Right cardiac atrium (tissue), 5 donors: ENCODE data around the gene PTH2R. TPM values are rescaled to one million over a fixed set of nuclear protein-coding genes. Genes with fewer than 3 reads are reported as not detected.
A peak's percentile ranks its signal among the peaks of the same experiment; 100 is the strongest.
"Not testable (repeated sequence)": the region's sequence is repeated elsewhere in the genome, so short reads cannot be mapped to it uniquely, and the experiment has no call there.

ENCODE experiments used
- ATAC-seq, 2 donors: fragments of 200-7000 bp; cut with Tn5 transposase; one replicate each; pipeline versions ENCODE4 v1.8.0 to v1.9.1; 2020; ENCODE audit warnings: moderate library complexity in 2 of 2, mild to moderate bottlenecking in 1 of 2
- DNase-seq, 3 donors: peaks; one replicate each; pipeline ENCODE4 v3.0.0-alpha.2; 2020
- H3K27ac ChIP-seq: one replicate; pipeline ENCODE4 v1.5.1; 2013; ENCODE audit warnings: mild to moderate bottlenecking, low read length, control low read depth, moderate library complexity
- H3K27me3 ChIP-seq: one replicate; pipeline ENCODE4 v1.6.1; 2013; ENCODE audit not compliant: control insufficient read depth, insufficient read depth
- H3K4me1 ChIP-seq: one replicate; pipeline ENCODE4 v1.6.1; 2013; ENCODE audit warnings: low read length; ENCODE audit not compliant: control insufficient read depth, insufficient read depth
- H3K4me3 ChIP-seq: one replicate; pipeline ENCODE4 v1.5.1; 2013; ENCODE audit warnings: low read length, control low read depth
- H3K9me3 ChIP-seq: one replicate; pipeline ENCODE4 v1.6.1; 2013; ENCODE audit warnings: low read length; ENCODE audit not compliant: control insufficient read depth
- WGBS: extraction: QIAGEN DNeasy Blood & Tissue Kit; methylation state at CpG from one replicate; pipeline ENCODE4 v1.1.7; 2013; 5-methylcytosine and 5-hydroxymethylcytosine counted together
- intact Hi-C, 4 donors: fragments of 100-400 bp; cut with DNase I; formaldehyde crosslinking; loops; one replicate each; pipeline versions ENCODE4 v1.11.0 to v1.14.0; 2022 to 2023
- polyA plus RNA-seq: library from polyadenylated mRNA; stranded (reverse); fragments of 200-250 nt; gene quantifications from one replicate; pipeline ENCODE4 v1.2.3, GENCODE V29; 2013
- total RNA-seq, 4 donors: library from RNA; stranded (reverse); fragmentation: NEBNext Ultra II Directional; extraction: Animal tissue kit (Norgen Biotek cat#: 25700); gene quantifications; one replicate each; pipeline ENCODE4 v1.2.1, GENCODE V29; 2021
- donor health status: healthy with polysubstance abuse.
- donor health status: DM: no; HTN: yes; CAD: no.
- donor health status: DM: no; HTN: no; CAD: no.
- donor health status: DM: no; HTN: yes; CAD: no; lungs with severe emphysema.
- donor health status: DM: yes; HTN: yes; CAD: no.

Gene PTH2R
- total and polyA plus RNA-seq, 5 donors, result not detected

GRCh38 chr2:208370881-208371633 lies 35.5 kb upstream of the PTH2R start:
- intact Hi-C loops, result no loop called here
- H3K9me3 ChIP-seq, result no peaks in the 10 kb centered on the region
- ATAC-seq (peak in 1 of 2 donors; percentile 23), DNase-seq (no peak)
- no peak overlapping the region for H3K4me3 ChIP-seq
- WGBS, result 43% methylated on average over 8 of the region's 8 CpGs
- no peak overlapping the region for H3K27ac ChIP-seq
- no peaks in the 10 kb centered on the region for H3K27me3 ChIP-seq
- no peaks in the 10 kb centered on the region for H3K4me1 ChIP-seq

GRCh38 chr2:208371634-208371935 lies 35.0 kb upstream of the PTH2R start:
- H3K4me1 ChIP-seq, result no peaks in the 10 kb centered on the region
- no peak for DNase-seq
- H3K27me3 ChIP-seq, result no peaks in the 10 kb centered on the region
- no peak overlapping the region for H3K4me3 ChIP-seq
- no peak for ATAC-seq
- H3K9me3 ChIP-seq, result no peaks in the 10 kb centered on the region
- intact Hi-C loops, result no loop called here
- no peak overlapping the region for H3K27ac ChIP-seq
- 93% methylated on average over 1 of the region's 1 CpG for WGBS

DNA sequence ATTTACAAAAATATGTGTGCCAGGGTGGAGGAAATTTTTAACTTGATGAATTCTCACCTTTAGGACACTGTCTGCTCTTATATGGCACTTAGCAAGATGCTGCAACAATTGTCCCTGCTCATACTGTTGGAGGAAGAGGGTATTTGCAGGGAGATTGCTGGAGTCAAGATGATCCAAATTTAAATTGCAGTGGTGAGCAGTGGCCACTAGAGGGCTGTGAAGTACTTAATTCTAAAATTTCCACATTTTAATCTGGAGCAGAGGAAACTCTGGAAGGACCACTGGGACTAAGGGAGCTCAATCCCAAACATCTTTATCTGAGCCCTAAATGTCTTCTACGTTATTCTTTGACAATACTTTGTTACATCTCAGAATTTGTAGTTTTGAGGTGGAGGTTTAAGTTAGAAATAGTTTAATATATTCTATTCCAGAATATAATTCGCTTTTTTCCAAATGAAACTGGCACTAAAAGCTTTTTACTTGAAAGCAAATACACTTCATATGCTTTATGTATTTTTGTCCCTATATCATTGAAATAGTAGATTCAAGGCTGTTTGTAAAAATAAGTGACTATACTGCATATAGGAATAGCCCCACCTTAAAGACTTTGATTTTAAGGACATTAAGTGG lies 33.0 kb upstream of the PTH2R start:
- ATAC-seq (peak in 1 of 2 donors; percentile 21), DNase-seq (no peak)
- Histone ChIP-seq H3K27ac (no peak overlapping the region), H3K4me3 (no peak overlapping the region), H3K4me1 (no peaks in the 10 kb centered on the region), H3K9me3 (no peaks in the 10 kb centered on the region), H3K27me3 (no peaks in the 10 kb centered on the region)
- 48% methylated on average over 2 of the region's 2 CpGs for WGBS
- intact Hi-C loops, result no loop called here

DNA sequence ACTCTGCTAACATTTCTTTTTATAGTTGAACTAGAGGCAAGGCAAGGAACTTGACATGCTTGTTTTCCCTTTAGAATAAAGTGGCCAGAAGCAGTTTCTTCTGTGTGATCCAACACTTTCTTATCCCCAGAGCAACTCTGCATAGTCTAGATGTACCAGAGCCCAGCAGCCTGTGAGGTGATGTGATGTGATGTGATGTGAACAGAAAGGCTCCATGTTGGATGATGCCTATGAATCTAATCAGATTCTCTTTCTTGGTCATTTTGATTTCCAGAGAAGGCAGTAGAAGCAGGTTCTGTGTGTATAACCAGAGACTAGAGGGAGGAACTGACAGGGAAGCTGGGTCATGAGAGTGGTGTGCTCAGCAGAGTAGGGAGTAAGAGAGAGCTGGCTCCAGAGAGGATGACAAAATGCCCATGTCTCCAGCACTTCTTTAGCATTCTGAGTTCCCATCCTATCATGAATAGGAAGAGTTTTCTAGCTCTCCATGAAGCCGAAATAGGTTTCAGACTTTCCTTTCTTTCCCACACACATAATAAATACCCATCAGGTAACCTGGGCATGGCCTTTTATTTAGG lies 31.0 kb upstream of the PTH2R start:
- 81% methylated on average over 1 of the region's 1 CpG for WGBS
- intact Hi-C loops, result no loop called here
- H3K9me3 ChIP-seq, result no peaks in the 10 kb centered on the region
- ATAC-seq, result no peak
- H3K4me1 ChIP-seq, result no peaks in the 10 kb centered on the region
- no peak overlapping the region for H3K27ac ChIP-seq
- no peak for DNase-seq
- H3K4me3 ChIP-seq, result no peak overlapping the region
- H3K27me3 ChIP-seq, result no peaks in the 10 kb centered on the region

DNA sequence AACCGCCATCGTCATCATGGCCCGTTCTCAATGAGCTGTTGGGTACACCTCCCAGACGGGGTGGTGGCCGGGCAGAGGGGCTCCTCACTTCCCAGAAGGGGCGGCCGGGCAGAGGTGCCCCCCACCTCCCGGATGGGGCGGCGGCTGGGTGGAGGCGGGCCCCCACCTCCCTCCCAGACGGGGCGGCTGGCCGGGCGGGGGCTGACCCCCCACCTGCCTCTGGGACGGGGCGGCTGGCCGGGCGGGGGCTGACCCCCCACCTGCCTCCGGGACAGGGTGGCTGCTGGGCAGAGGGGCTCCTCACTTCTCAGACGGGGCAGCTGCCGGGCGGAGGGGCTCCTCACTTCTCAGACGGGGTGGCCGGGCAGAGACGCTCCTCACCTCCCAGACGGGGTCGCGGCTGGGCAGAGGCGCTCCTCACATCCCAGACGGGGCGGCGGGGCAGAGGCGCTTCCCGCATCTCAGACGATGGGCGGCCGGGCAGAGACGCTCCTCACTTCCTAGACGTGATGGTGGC lies 29.2 kb upstream of the PTH2R start:
- 89% methylated on average over 31 of the region's 40 CpGs for WGBS
- H3K4me1 ChIP-seq, H3K27me3 ChIP-seq, H3K4me3 ChIP-seq, ATAC-seq, H3K9me3 ChIP-seq, intact Hi-C loops, H3K27ac ChIP-seq: not testable (repeated sequence)
- peak in 1 of 3 donors; percentile 62 for DNase-seq

GRCh38 chr2:208379192-208379591 lies 27.4 kb upstream of the PTH2R start:
- H3K4me1 ChIP-seq, result no peaks in the 10 kb centered on the region
- DNase-seq, result no peak
- no peaks in the 10 kb centered on the region for H3K27me3 ChIP-seq
- intact Hi-C loops, result no loop called here
- WGBS, result 85% methylated on average over 3 of the region's 3 CpGs
- H3K9me3 ChIP-seq, result no peaks in the 10 kb centered on the region
- no peak overlapping the region for H3K4me3 ChIP-seq
- ATAC-seq, result no peak
- H3K27ac ChIP-seq, result no peak overlapping the region

- WGBS, result 66% methylated on average over 4 of the region's 4 CpGs
- H3K4me1 ChIP-seq, result no peaks in the 10 kb centered on the region
- no peak overlapping the region for H3K4me3 ChIP-seq
- intact Hi-C loops, result no loop called here
- H3K27me3 ChIP-seq, result no peaks in the 10 kb centered on the region
- DNase-seq, result no peak
- no peaks in the 10 kb centered on the region for H3K9me3 ChIP-seq
- H3K27ac ChIP-seq, result no peak overlapping the region
- ATAC-seq, result no peak
These were observed 22.0 kb upstream of the PTH2R start for GRCh38 chr2:208384637-208385036.

DNA sequence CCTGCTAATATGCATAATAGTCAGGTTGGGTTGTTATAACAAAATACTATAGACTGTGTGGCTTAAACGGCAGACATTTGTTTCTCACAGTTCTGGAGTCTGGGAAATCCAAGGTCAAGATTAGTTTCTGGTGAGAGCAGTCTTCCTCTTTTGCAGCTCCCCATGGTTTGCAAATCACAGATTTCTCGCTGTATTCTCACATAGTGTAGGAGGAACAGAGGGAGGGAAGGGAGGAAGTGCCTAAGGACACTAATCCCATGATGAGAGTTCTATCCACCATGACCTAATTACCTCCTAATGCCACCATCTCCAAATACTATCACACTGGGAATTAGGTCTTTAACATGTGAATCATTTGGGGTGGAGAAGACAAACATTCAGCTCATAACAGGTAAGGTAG lies 20.1 kb upstream of the PTH2R start:
- no peak for ATAC-seq
- intact Hi-C loops, result no loop called here
- DNase-seq, result no peak
- H3K27ac ChIP-seq, result no peak overlapping the region
- 19% methylated on average over 2 of the region's 2 CpGs for WGBS
- no peaks in the 10 kb centered on the region for H3K27me3 ChIP-seq
- H3K9me3 ChIP-seq, result no peaks in the 10 kb centered on the region
- no peak overlapping the region for H3K4me3 ChIP-seq
- H3K4me1 ChIP-seq, result no peaks in the 10 kb centered on the region

- no peak overlapping the region for H3K4me3 ChIP-seq
- DNase-seq (no peak), ATAC-seq (no peak)
- H3K27me3 ChIP-seq, result no peaks in the 10 kb centered on the region
- no peaks in the 10 kb centered on the region for H3K4me1 ChIP-seq
- WGBS, result 82% methylated on average over 3 of the region's 3 CpGs
- no peak overlapping the region for H3K27ac ChIP-seq
- intact Hi-C loops, result no loop called here
- H3K9me3 ChIP-seq, result peaks cover 4% of the 10 kb centered on the region
These were observed 16.7 kb upstream of the PTH2R start for GRCh38 chr2:208389940-208390339.

DNA sequence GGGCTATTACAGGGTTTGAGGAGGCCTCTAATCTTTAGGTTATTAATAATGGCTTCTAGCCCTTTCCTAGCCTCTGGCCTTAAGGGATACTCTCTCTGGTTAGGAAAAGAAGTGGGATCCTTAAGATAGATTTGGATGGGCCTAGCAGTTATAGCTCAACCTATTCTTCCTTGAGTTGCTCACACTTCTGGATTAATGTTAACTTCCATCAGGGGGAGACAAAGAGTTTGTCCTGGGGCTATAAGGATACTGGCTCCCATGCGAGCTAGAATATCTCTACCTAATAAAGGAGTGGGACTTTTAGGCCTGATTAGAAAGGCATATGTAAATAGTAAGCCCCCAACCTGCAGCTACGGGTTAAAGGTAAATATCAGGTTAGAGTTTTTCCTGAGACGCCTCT lies 14.3 kb upstream of the PTH2R start:
- ATAC-seq (no peak), DNase-seq (no peak)
- Histone ChIP-seq H3K27ac (no peak overlapping the region), H3K9me3 (peaks cover 4% of the 10 kb centered on the region), H3K4me1 (no peaks in the 10 kb centered on the region), H3K27me3 (no peaks in the 10 kb centered on the region), H3K4me3 (no peak overlapping the region)
- intact Hi-C loops, result no loop called here
- WGBS, result 81% methylated on average over 3 of the region's 3 CpGs

DNA sequence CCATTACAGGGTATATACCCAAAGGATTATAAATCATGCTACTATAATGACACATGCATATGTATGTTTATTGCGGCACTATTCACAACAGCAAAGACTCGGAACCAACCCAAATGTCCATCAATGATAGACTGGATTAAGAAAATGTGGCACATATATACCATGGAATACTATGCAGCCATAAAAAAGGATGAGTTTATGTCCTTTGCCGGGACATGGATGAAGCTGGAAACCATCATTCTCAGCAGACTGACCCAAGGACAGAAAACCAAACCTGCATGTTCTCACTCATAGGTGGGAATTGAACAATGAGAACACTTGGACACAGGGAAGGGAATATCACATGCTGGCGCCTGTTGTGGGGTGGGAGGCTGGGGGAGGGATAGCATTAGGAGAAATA lies 9.8 kb upstream of the PTH2R start:
- 98% methylated on average over 4 of the region's 4 CpGs for WGBS
- intact Hi-C loops, H3K27ac ChIP-seq, H3K27me3 ChIP-seq, H3K4me3 ChIP-seq, H3K9me3 ChIP-seq, DNase-seq, ATAC-seq, H3K4me1 ChIP-seq: not testable (repeated sequence)
